Measurements from ENCODE around the gene KLHL11. TPM values are rescaled to one million over a fixed set of nuclear protein-coding genes. Genes with fewer than 3 reads are reported as not detected.

Gene KLHL11
- total and polyA plus RNA-seq, 2 of the 8 experiments (the other 6 are each of a cell fraction or from before 2014, with no cell fraction given) = 4.2 to 13.7 TPM

DNA sequence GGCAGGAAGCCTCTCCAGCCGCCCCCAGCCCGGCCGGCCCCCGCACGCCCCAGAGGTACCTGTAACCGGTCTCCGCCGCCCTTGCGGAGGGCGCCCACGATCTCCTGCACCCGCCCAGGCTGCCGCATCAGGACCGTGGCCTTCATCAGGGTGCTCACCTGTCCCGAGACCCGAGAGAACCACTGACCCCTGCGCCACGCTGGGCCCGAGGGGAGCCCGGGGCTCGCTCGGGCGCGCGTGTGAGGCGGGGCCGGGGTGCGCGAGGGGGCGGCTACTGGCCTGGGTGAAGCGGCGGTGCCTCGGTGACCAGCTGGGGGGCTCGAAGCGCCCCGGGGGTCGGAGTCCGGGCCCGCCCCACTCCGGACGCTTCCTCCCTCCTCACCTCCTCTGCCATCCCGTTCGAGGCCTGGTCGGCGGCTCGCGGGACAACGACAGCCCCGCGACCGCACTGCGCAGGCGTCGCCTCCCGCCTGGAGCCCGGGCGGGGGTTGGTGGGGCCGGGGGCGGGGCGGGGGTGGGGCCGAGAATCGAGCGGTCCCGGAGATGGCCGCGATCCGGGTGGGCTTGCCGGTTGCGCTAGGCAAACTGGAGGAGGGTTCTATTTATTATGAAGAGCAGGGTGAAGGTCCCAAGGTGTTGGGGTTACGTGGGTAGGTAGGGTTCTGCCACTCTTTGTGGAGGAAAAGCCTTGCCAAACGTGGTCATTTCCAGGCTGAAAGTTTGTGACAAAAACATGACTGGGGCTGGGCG is 29.2 kb downstream of the KLHL11 start, which contains the start of gene NT5C3B (continued):
- TF ChIP-seq SP1 (IDR thresholded peaks at IDR 0.05; ENCODE audit: low read depth, low read length) = no peak
- TF ChIP-seq BACH1 (IDR thresholded peaks at IDR 0.05; ENCODE audit: low read length) = 0 out of 2 replicates have a peak, but pooled peaks have one; percentile 8
- TF ChIP-seq, protein P1, sequence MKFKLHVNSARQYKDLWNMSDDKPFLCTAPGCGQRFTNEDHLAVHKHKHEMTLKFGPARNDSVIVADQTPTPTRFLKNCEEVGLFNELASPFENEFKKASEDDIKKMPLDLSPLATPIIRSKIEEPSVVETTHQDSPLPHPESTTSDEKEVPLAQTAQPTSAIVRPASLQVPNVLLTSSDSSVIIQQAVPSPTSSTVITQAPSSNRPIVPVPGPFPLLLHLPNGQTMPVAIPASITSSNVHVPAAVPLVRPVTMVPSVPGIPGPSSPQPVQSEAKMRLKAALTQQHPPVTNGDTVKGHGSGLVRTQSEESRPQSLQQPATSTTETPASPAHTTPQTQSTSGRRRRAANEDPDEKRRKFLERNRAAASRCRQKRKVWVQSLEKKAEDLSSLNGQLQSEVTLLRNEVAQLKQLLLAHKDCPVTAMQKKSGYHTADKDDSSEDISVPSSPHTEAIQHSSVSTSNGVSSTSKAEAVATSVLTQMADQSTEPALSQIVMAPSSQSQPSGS (IDR thresholded peaks at IDR 0.05; ENCODE audit: low read length) = no peak
- peak; percentile 50 for TF ChIP-seq TAF7 (optimal IDR thresholded peaks at IDR 0.05; ENCODE audit: borderline replicate concordance, low read depth, low read length)
- TF ChIP-seq, protein P2, sequence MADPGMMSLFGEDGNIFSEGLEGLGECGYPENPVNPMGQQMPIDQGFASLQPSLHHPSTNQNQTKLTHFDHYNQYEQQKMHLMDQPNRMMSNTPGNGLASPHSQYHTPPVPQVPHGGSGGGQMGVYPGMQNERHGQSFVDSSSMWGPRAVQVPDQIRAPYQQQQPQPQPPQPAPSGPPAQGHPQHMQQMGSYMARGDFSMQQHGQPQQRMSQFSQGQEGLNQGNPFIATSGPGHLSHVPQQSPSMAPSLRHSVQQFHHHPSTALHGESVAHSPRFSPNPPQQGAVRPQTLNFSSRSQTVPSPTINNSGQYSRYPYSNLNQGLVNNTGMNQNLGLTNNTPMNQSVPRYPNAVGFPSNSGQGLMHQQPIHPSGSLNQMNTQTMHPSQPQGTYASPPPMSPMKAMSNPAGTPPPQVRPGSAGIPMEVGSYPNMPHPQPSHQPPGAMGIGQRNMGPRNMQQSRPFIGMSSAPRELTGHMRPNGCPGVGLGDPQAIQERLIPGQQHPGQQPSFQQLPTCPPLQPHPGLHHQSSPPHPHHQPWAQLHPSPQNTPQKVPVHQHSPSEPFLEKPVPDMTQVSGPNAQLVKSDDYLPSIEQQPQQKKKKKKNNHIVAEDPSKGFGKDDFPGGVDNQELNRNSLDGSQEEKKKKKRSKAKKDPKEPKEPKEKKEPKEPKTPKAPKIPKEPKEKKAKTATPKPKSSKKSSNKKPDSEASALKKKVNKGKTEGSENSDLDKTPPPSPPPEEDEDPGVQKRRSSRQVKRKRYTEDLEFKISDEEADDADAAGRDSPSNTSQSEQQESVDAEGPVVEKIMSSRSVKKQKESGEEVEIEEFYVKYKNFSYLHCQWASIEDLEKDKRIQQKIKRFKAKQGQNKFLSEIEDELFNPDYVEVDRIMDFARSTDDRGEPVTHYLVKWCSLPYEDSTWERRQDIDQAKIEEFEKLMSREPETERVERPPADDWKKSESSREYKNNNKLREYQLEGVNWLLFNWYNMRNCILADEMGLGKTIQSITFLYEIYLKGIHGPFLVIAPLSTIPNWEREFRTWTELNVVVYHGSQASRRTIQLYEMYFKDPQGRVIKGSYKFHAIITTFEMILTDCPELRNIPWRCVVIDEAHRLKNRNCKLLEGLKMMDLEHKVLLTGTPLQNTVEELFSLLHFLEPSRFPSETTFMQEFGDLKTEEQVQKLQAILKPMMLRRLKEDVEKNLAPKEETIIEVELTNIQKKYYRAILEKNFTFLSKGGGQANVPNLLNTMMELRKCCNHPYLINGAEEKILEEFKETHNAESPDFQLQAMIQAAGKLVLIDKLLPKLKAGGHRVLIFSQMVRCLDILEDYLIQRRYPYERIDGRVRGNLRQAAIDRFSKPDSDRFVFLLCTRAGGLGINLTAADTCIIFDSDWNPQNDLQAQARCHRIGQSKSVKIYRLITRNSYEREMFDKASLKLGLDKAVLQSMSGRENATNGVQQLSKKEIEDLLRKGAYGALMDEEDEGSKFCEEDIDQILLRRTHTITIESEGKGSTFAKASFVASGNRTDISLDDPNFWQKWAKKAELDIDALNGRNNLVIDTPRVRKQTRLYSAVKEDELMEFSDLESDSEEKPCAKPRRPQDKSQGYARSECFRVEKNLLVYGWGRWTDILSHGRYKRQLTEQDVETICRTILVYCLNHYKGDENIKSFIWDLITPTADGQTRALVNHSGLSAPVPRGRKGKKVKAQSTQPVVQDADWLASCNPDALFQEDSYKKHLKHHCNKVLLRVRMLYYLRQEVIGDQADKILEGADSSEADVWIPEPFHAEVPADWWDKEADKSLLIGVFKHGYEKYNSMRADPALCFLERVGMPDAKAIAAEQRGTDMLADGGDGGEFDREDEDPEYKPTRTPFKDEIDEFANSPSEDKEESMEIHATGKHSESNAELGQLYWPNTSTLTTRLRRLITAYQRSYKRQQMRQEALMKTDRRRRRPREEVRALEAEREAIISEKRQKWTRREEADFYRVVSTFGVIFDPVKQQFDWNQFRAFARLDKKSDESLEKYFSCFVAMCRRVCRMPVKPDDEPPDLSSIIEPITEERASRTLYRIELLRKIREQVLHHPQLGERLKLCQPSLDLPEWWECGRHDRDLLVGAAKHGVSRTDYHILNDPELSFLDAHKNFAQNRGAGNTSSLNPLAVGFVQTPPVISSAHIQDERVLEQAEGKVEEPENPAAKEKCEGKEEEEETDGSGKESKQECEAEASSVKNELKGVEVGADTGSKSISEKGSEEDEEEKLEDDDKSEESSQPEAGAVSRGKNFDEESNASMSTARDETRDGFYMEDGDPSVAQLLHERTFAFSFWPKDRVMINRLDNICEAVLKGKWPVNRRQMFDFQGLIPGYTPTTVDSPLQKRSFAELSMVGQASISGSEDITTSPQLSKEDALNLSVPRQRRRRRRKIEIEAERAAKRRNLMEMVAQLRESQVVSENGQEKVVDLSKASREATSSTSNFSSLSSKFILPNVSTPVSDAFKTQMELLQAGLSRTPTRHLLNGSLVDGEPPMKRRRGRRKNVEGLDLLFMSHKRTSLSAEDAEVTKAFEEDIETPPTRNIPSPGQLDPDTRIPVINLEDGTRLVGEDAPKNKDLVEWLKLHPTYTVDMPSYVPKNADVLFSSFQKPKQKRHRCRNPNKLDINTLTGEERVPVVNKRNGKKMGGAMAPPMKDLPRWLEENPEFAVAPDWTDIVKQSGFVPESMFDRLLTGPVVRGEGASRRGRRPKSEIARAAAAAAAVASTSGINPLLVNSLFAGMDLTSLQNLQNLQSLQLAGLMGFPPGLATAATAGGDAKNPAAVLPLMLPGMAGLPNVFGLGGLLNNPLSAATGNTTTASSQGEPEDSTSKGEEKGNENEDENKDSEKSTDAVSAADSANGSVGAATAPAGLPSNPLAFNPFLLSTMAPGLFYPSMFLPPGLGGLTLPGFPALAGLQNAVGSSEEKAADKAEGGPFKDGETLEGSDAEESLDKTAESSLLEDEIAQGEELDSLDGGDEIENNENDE (IDR thresholded peaks at IDR 0.05; ENCODE audit: insufficient replicate concordance, low read length) = no peak
- TF ChIP-seq ASH2L (IDR thresholded peaks at IDR 0.05; ENCODE audit: low read length) = peak; percentile 31
- no peak for TF ChIP-seq RFX5 (IDR thresholded peaks at IDR 0.05; ENCODE audit: borderline replicate concordance, low read depth, low read length)

All from H1 (cell line).